IgD-negative memory B cell (primary cell): Measurements from ENCODE around the gene KCNQ1. TPM values are rescaled to one million over a fixed set of nuclear protein-coding genes. Genes with fewer than 3 reads are reported as not detected.

ENCODE experiments used
- H3K27ac Mint-ChIP-seq, 3 donors: one replicate each; pipeline ENCODE4 v1.8.0; 2020 to 2022; ENCODE audit warnings: mild to moderate bottlenecking in 3 of 3, mixed read lengths in 3 of 3, moderate library complexity in 1 of 3
- H3K27me3 Mint-ChIP-seq: one replicate; pipeline ENCODE4 v1.8.0; 2021; ENCODE audit warnings: mixed read lengths
- H3K36me3 Mint-ChIP-seq: one replicate; pipeline ENCODE4 v1.8.0; 2020; ENCODE audit warnings: mild to moderate bottlenecking, mixed read lengths
- H3K4me1 Mint-ChIP-seq, 3 donors: one replicate each; pipeline ENCODE4 v1.8.0; 2020 to 2022; ENCODE audit warnings: mixed read lengths in 3 of 3, mild to moderate bottlenecking in 1 of 3
- H3K4me3 Mint-ChIP-seq, 4 donors: one replicate each; pipeline ENCODE4 v1.8.0; 2020 to 2022; ENCODE audit warnings: mild to moderate bottlenecking in 4 of 4, mixed read lengths in 4 of 4, moderate library complexity in 3 of 4
- H3K9me3 Mint-ChIP-seq, 3 donors: one replicate each; pipeline ENCODE4 v1.8.0; 2020 to 2021; ENCODE audit warnings: mixed read lengths in 3 of 3, mild to moderate bottlenecking in 1 of 3
- polyA plus RNA-seq: library from polyadenylated mRNA; unstranded; fragments of 300-500 nt; fragmentation: Illumina TruSeq; gene quantifications from one replicate; pipeline ENCODE4 v1.2.3, GENCODE V29; 2021

The KCNQ1 gene
- polyA plus RNA-seq, 1 donor from 2014 or later = 20.5 TPM

- Mint-ChIP-seq H3K4me3 (no peak overlapping the region), H3K4me1 (peaks cover 0 to 1% (median 0%) of the 10 kb centered on the region in 3 donors), H3K9me3 (no peaks in the 10 kb centered on the region), H3K27ac (no peak overlapping the region), H3K36me3 (no peaks in the 10 kb centered on the region), H3K27me3 (no peaks in the 10 kb centered on the region)
Observed at GRCh38 chr11:2834503-2835273, 389.9 kb downstream of the KCNQ1 start.

GRCh38 chr11:2835296-2835695 lies 390.5 kb downstream of the KCNQ1 start:
- Mint-ChIP-seq H3K36me3 (no peaks in the 10 kb centered on the region), H3K4me3 (no peak overlapping the region), H3K27me3 (no peaks in the 10 kb centered on the region), H3K4me1 (peaks cover 0 to 1% (median 0%) of the 10 kb centered on the region in 3 donors), H3K9me3 (no peaks in the 10 kb centered on the region), H3K27ac (peak overlapping the region in 1 of 3 donors; percentile 31)

- Mint-ChIP-seq H3K4me1 (peaks cover 0 to 1% (median 0%) of the 10 kb centered on the region in 3 donors), H3K27me3 (no peaks in the 10 kb centered on the region), H3K4me3 (peak overlapping the region in 1 of 4 donors; percentile 12), H3K27ac (peak overlapping the region in 1 of 3 donors; percentile 31), H3K36me3 (no peaks in the 10 kb centered on the region), H3K9me3 (no peaks in the 10 kb centered on the region)
Observed at GRCh38 chr11:2835751-2836150, 390.9 kb downstream of the KCNQ1 start.

- Mint-ChIP-seq H3K9me3 (no peaks in the 10 kb centered on the region), H3K36me3 (no peaks in the 10 kb centered on the region), H3K4me3 (no peak overlapping the region), H3K27me3 (no peaks in the 10 kb centered on the region), H3K4me1 (peaks cover 0 to 1% (median 0%) of the 10 kb centered on the region in 3 donors), H3K27ac (peak overlapping the region in 2 of 3 donors; percentile 7 to 31)
Observed at GRCh38 chr11:2836315-2837095, 391.7 kb downstream of the KCNQ1 start.

GRCh38 chr11:2837096-2837601 lies 392.3 kb downstream of the KCNQ1 start:
- Mint-ChIP-seq H3K9me3 (no peaks in the 10 kb centered on the region), H3K4me1 (peaks cover 0 to 1% (median 0%) of the 10 kb centered on the region in 3 donors), H3K36me3 (no peaks in the 10 kb centered on the region), H3K4me3 (no peak overlapping the region), H3K27ac (no peak overlapping the region), H3K27me3 (no peaks in the 10 kb centered on the region)

GRCh38 chr11:2837651-2838050 lies 392.8 kb downstream of the KCNQ1 start:
- Mint-ChIP-seq H3K27me3 (no peaks in the 10 kb centered on the region), H3K4me3 (no peak overlapping the region), H3K4me1 (peaks cover 0 to 1% (median 0%) of the 10 kb centered on the region in 3 donors), H3K27ac (peak overlapping the region in 1 of 3 donors; percentile 64), H3K9me3 (no peaks in the 10 kb centered on the region), H3K36me3 (no peaks in the 10 kb centered on the region)

- Mint-ChIP-seq H3K4me1 (peaks cover 0 to 1% (median 0%) of the 10 kb centered on the region in 3 donors), H3K9me3 (no peaks in the 10 kb centered on the region), H3K27ac (peak overlapping the region in 1 of 3 donors; percentile 64), H3K4me3 (no peak overlapping the region), H3K27me3 (no peaks in the 10 kb centered on the region), H3K36me3 (no peaks in the 10 kb centered on the region)
Observed at GRCh38 chr11:2838091-2838490, 393.3 kb downstream of the KCNQ1 start.

GRCh38 chr11:2838676-2839294 lies 394.0 kb downstream of the KCNQ1 start:
- Mint-ChIP-seq H3K4me3 (no peak overlapping the region), H3K36me3 (no peaks in the 10 kb centered on the region), H3K4me1 (peaks cover 0 to 1% (median 0%) of the 10 kb centered on the region in 3 donors), H3K27me3 (no peaks in the 10 kb centered on the region), H3K27ac (peak overlapping the region in 1 of 3 donors; percentile 64), H3K9me3 (no peaks in the 10 kb centered on the region)

GRCh38 chr11:2839395-2839943 lies 394.7 kb downstream of the KCNQ1 start:
- Mint-ChIP-seq H3K4me3 (no peak overlapping the region), H3K27me3 (no peaks in the 10 kb centered on the region), H3K9me3 (no peaks in the 10 kb centered on the region), H3K27ac (no peak overlapping the region), H3K4me1 (no peaks in the 10 kb centered on the region), H3K36me3 (no peaks in the 10 kb centered on the region)

- H3K4me1 Mint-ChIP-seq = no peaks in the 10 kb centered on the region
- H3K27me3 Mint-ChIP-seq = no peaks in the 10 kb centered on the region
- no peaks in the 10 kb centered on the region for H3K36me3 Mint-ChIP-seq
- H3K4me3 Mint-ChIP-seq = no peak overlapping the region
- no peak overlapping the region for H3K27ac Mint-ChIP-seq
- H3K9me3 Mint-ChIP-seq = no peaks in the 10 kb centered on the region
Observed at GRCh38 chr11:2841411-2842190, 396.8 kb downstream of the KCNQ1 start.

- Mint-ChIP-seq H3K36me3 (no peaks in the 10 kb centered on the region), H3K27me3 (no peaks in the 10 kb centered on the region), H3K9me3 (no peaks in the 10 kb centered on the region), H3K4me3 (no peak overlapping the region), H3K27ac (no peak overlapping the region), H3K4me1 (no peaks in the 10 kb centered on the region)
Observed at GRCh38 chr11:2842876-2843275, 398.1 kb downstream of the KCNQ1 start.

GRCh38 chr11:2843551-2843950 lies 398.7 kb downstream of the KCNQ1 start:
- no peaks in the 10 kb centered on the region for H3K4me1 Mint-ChIP-seq
- no peak overlapping the region for H3K4me3 Mint-ChIP-seq
- H3K36me3 Mint-ChIP-seq = no peaks in the 10 kb centered on the region
- no peaks in the 10 kb centered on the region for H3K27me3 Mint-ChIP-seq
- H3K9me3 Mint-ChIP-seq = no peaks in the 10 kb centered on the region
- no peak overlapping the region for H3K27ac Mint-ChIP-seq

GRCh38 chr11:2844116-2844842 lies 399.5 kb downstream of the KCNQ1 start:
- Mint-ChIP-seq H3K4me1 (no peaks in the 10 kb centered on the region), H3K9me3 (no peaks in the 10 kb centered on the region), H3K4me3 (no peak overlapping the region), H3K27me3 (no peaks in the 10 kb centered on the region), H3K36me3 (no peaks in the 10 kb centered on the region), H3K27ac (no peak overlapping the region)

- Mint-ChIP-seq H3K4me1 (no peaks in the 10 kb centered on the region), H3K4me3 (no peak overlapping the region), H3K9me3 (no peaks in the 10 kb centered on the region), H3K27ac (no peak overlapping the region), H3K27me3 (no peaks in the 10 kb centered on the region), H3K36me3 (peaks cover 2% of the 10 kb centered on the region)
Observed at GRCh38 chr11:2844996-2845395, 400.2 kb downstream of the KCNQ1 start.
